Liver (tissue), 9 donors: ENCODE measurements around the gene DPP9. TPM values are rescaled to one million over a fixed set of nuclear protein-coding genes. Genes with fewer than 3 reads are reported as not detected.

ENCODE experiments used
- DNase-seq: peaks from one replicate; pipeline ENCODE4 v3.0.0-alpha.2; 2017; ENCODE audit warnings: low spot score
- H3K27ac ChIP-seq, 2 donors: one replicate each; pipeline ENCODE4 v1.7.0; 2013; ENCODE audit warnings: inconsistent platforms in 2 of 2, low read length in 2 of 2, control low read depth in 1 of 2, low read depth in 1 of 2, mild to moderate bottlenecking in 1 of 2
- H3K27me3 ChIP-seq, 4 donors: one replicate each; pipeline versions ENCODE4 v1.6.1 to v1.7.0; 2013; ENCODE audit warnings: low read length in 3 of 4, inconsistent platforms in 1 of 4, mild to moderate bottlenecking in 1 of 4, moderate library complexity in 1 of 4; ENCODE audit not compliant: control insufficient read depth in 4 of 4, insufficient read depth in 4 of 4
- H3K36me3 ChIP-seq, 4 donors: one replicate each; pipeline versions ENCODE4 v1.6.1 to v1.7.0; 2013; ENCODE audit warnings: low read length in 3 of 4, mild to moderate bottlenecking in 3 of 4, low read depth in 1 of 4, moderate library complexity in 1 of 4; ENCODE audit not compliant: control insufficient read depth in 4 of 4, insufficient read depth in 3 of 4
- H3K4me1 ChIP-seq, 4 donors: one replicate each; pipeline versions ENCODE4 v1.6.1 to v1.7.0; 2013; ENCODE audit warnings: low read length in 3 of 4, mild to moderate bottlenecking in 3 of 4, moderate library complexity in 1 of 4; ENCODE audit not compliant: control insufficient read depth in 4 of 4, insufficient read depth in 4 of 4
- H3K4me3 ChIP-seq, 3 donors: one replicate each; pipeline versions ENCODE4 v1.6.1 to v1.7.0; 2013; ENCODE audit warnings: low read length in 3 of 3, control low read depth in 1 of 3, low read depth in 1 of 3, mild to moderate bottlenecking in 1 of 3
- H3K9ac ChIP-seq, 2 donors: one replicate each; pipeline ENCODE4 v1.7.0; 2013; ENCODE audit warnings: low read length in 2 of 2, mild to moderate bottlenecking in 2 of 2, moderate library complexity in 2 of 2, control low read depth in 1 of 2, low read depth in 1 of 2
- H3K9me3 ChIP-seq, 4 donors: one replicate each; pipeline versions ENCODE4 v1.6.1 to v1.7.0; 2013; ENCODE audit warnings: low read length in 3 of 4; ENCODE audit not compliant: control insufficient read depth in 4 of 4
- ATF3 ChIP-seq: IDR thresholded peaks from 2 replicates; pipeline ENCODE4 v1.6.1; 2016; ENCODE audit warnings: antibody characterized with exemption
- EGR1 ChIP-seq, 2 donors: IDR thresholded peaks; 2 replicates each; pipeline ENCODE4 v1.6.1; 2016 to 2018; ENCODE audit warnings: antibody characterized with exemption in 2 of 2, low read depth in 2 of 2
- FOXA1 ChIP-seq: IDR thresholded peaks from 2 replicates; pipeline ENCODE4 v1.6.1; 2016; ENCODE audit warnings: antibody characterized with exemption
- FOXA2 ChIP-seq: IDR thresholded peaks from 2 replicates; pipeline ENCODE4 v1.6.1; 2016; ENCODE audit warnings: antibody characterized with exemption
- GABPA ChIP-seq, 2 donors: IDR thresholded peaks in 1 of 2; conservative IDR thresholded peaks in 1 of 2; 2 replicates each; pipeline ENCODE4 v1.6.1; 2016; ENCODE audit warnings: antibody characterized with exemption in 2 of 2, mild to moderate bottlenecking in 1 of 2, moderate library complexity in 1 of 2
- HNF4A ChIP-seq, 2 donors: conservative IDR thresholded peaks; 2 replicates each; pipeline ENCODE4 v1.6.1; 2016; ENCODE audit warnings: antibody characterized with exemption in 2 of 2, mild to moderate bottlenecking in 2 of 2
- HNF4G ChIP-seq: IDR thresholded peaks from 2 replicates; pipeline ENCODE4 v1.6.1; 2016; ENCODE audit warnings: antibody characterized with exemption
- JUND ChIP-seq, 2 donors: IDR thresholded peaks; 2 replicates each; pipeline ENCODE4 v1.6.1; 2016; ENCODE audit warnings: antibody characterized with exemption in 2 of 2
- NR2F2 ChIP-seq: IDR thresholded peaks from 2 replicates; pipeline ENCODE4 v1.6.1; 2016; ENCODE audit warnings: antibody characterized with exemption
- RAD21 ChIP-seq, 2 donors: IDR thresholded peaks; 2 replicates each; pipeline ENCODE4 v1.6.1; 2016; ENCODE audit warnings: antibody characterized with exemption in 2 of 2, mild to moderate bottlenecking in 2 of 2
- RXRA ChIP-seq, 2 donors: IDR thresholded peaks; 2 replicates each; pipeline ENCODE4 v1.6.1; 2017 to 2018; ENCODE audit warnings: antibody characterized with exemption in 2 of 2, mild to moderate bottlenecking in 1 of 2
- SP1 ChIP-seq: IDR thresholded peaks from 2 replicates; pipeline ENCODE4 v1.6.1; 2018; ENCODE audit warnings: antibody characterized with exemption, mild to moderate bottlenecking
- TAF1 ChIP-seq: conservative IDR thresholded peaks from 2 replicates; pipeline ENCODE4 v1.6.1; 2016; ENCODE audit warnings: antibody characterized with exemption, mild to moderate bottlenecking
- YY1 ChIP-seq: IDR thresholded peaks from 2 replicates; pipeline ENCODE4 v1.6.1; 2016; ENCODE audit warnings: antibody characterized with exemption, mild to moderate bottlenecking
- ZBTB33 ChIP-seq: IDR thresholded peaks from 2 replicates; pipeline ENCODE4 v1.6.1; 2016; ENCODE audit warnings: antibody characterized with exemption
- WGBS: extraction: QIAGEN DNeasy Blood & Tissue Kit; methylation state at CpG from one replicate; pipeline ENCODE4 v1.1.7; 2013; 5-methylcytosine and 5-hydroxymethylcytosine counted together
- polyA plus RNA-seq, 2 donors: library from polyadenylated mRNA; stranded (reverse) in 1 of 2; unstranded in 1 of 2; fragments of 200-250 nt in 1 of 2; fragments of >200 nt in 1 of 2; fragmentation: Nextera tagmentation in 1 of 2; extraction: Ambion mirVana in 1 of 2; gene quantifications; one replicate each; pipeline versions ENCODE4 v1.2.1 to v1.2.3, GENCODE V29; 2013 to 2015
- total RNA-seq, 2 donors: library from RNA; depleted of rRNA; stranded (reverse); fragments of >200 nt; gene quantifications; one replicate each; pipeline ENCODE4 v1.2.3, GENCODE V29; 2014
- TF ChIP-seq, protein P1 (sequence below): fragments of 150-350 bp; IDR thresholded peaks from 2 replicates; pipeline ENCODE4 v1.5.1; 2017; ENCODE audit warnings: improper control_type of control experiment, low read depth, low read length; ENCODE audit not compliant: missing input control
- TF ChIP-seq, protein P2 (sequence below): IDR thresholded peaks from 2 replicates; pipeline ENCODE4 v1.6.1; 2016; ENCODE audit warnings: antibody characterized with exemption
- TF ChIP-seq, protein P3 (sequence below): IDR thresholded peaks from 2 replicates; pipeline ENCODE4 v1.6.1; 2016; ENCODE audit warnings: antibody characterized with exemption, mild to moderate bottlenecking
- donor health status: healthy.
- donor health status: healthy.
- donor health status: healthy.
- donor health status: healthy.
- donor health status: healthy.

The DPP9 gene
- total and polyA plus RNA-seq, 4 donors, result 20.5 to 74.5 (median 40.3) TPM

- Histone ChIP-seq H3K27ac (no peak overlapping the region), H3K4me3 (no peak overlapping the region), H3K4me1 (no peaks in the 10 kb centered on the region), H3K27me3 (no peaks in the 10 kb centered on the region), H3K9me3 (no peaks in the 10 kb centered on the region), H3K9ac (no peak overlapping the region), H3K36me3 (no peaks in the 10 kb centered on the region)
- no peak for DNase-seq
- 23% methylated on average over 1 of the region's 1 CpG for WGBS
- TF ChIP-seq FOXA1 (no peak), HNF4A (conservative IDR thresholded peaks at IDR 0.05) (peak; percentile 9 to 15)
These were observed 10.2 kb upstream of the DPP9 start for GRCh38 chr19:4733755-4734345.

DNA sequence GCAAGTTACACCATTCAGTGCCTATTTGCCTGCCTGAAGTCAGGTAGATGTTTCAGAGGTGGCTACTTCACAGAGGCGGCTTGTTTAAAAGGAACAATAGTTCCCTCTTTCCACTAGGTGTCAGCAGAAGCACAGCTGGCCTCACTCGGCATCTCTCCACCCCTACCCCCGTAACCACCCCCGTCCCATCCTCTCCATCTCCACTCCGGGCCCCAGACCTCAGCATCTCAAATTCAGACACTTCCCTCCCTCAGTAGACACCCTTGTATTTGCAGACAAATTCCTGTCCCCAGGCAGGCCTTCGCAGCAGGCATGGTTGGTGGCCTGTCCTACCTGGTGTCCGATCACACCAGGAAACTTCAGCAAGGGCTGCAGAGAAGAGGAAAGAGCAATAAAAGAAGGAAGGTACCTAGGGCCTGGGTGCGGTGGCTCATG, 9.1 kb upstream of the DPP9 start:
- TF ChIP-seq HNF4A (conservative IDR thresholded peaks at IDR 0.05) (no peak), TAF1 (no peak), ATF3 (no peak), RXRA (IDR thresholded peaks at IDR 0.05) (no peak), ZBTB33 (no peak), HNF4G (no peak), GABPA (IDR thresholded peaks at IDR 0.05 in 1 of 2, conservative IDR thresholded peaks at IDR 0.05 in 1 of 2) (no peak), RAD21 (IDR thresholded peaks at IDR 0.05) (peak; percentile 83 to 87), EGR1 (IDR thresholded peaks at IDR 0.05; ENCODE audit: low read depth in 2 of 2) (no peak), FOXA2 (no peak), SP1 (no peak), NR2F2 (no peak), JUND (IDR thresholded peaks at IDR 0.05) (no peak), YY1 (no peak), FOXA1 (no peak)
- TF ChIP-seq, protein P1, sequence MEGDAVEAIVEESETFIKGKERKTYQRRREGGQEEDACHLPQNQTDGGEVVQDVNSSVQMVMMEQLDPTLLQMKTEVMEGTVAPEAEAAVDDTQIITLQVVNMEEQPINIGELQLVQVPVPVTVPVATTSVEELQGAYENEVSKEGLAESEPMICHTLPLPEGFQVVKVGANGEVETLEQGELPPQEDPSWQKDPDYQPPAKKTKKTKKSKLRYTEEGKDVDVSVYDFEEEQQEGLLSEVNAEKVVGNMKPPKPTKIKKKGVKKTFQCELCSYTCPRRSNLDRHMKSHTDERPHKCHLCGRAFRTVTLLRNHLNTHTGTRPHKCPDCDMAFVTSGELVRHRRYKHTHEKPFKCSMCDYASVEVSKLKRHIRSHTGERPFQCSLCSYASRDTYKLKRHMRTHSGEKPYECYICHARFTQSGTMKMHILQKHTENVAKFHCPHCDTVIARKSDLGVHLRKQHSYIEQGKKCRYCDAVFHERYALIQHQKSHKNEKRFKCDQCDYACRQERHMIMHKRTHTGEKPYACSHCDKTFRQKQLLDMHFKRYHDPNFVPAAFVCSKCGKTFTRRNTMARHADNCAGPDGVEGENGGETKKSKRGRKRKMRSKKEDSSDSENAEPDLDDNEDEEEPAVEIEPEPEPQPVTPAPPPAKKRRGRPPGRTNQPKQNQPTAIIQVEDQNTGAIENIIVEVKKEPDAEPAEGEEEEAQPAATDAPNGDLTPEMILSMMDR, result peak; percentile 61
- TF ChIP-seq, protein P2, sequence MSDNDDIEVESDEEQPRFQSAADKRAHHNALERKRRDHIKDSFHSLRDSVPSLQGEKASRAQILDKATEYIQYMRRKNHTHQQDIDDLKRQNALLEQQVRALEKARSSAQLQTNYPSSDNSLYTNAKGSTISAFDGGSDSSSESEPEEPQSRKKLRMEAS, result no peak
- TF ChIP-seq, protein P3, sequence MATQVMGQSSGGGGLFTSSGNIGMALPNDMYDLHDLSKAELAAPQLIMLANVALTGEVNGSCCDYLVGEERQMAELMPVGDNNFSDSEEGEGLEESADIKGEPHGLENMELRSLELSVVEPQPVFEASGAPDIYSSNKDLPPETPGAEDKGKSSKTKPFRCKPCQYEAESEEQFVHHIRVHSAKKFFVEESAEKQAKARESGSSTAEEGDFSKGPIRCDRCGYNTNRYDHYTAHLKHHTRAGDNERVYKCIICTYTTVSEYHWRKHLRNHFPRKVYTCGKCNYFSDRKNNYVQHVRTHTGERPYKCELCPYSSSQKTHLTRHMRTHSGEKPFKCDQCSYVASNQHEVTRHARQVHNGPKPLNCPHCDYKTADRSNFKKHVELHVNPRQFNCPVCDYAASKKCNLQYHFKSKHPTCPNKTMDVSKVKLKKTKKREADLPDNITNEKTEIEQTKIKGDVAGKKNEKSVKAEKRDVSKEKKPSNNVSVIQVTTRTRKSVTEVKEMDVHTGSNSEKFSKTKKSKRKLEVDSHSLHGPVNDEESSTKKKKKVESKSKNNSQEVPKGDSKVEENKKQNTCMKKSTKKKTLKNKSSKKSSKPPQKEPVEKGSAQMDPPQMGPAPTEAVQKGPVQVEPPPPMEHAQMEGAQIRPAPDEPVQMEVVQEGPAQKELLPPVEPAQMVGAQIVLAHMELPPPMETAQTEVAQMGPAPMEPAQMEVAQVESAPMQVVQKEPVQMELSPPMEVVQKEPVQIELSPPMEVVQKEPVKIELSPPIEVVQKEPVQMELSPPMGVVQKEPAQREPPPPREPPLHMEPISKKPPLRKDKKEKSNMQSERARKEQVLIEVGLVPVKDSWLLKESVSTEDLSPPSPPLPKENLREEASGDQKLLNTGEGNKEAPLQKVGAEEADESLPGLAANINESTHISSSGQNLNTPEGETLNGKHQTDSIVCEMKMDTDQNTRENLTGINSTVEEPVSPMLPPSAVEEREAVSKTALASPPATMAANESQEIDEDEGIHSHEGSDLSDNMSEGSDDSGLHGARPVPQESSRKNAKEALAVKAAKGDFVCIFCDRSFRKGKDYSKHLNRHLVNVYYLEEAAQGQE, result peak; percentile 29
- no peaks in the 10 kb centered on the region for H3K36me3 ChIP-seq
- DNase-seq, result no peak
- no peaks in the 10 kb centered on the region for H3K4me1 ChIP-seq
- WGBS, result 25% methylated on average over 8 of the region's 8 CpGs
- no peak overlapping the region for H3K27ac ChIP-seq
- no peak overlapping the region for H3K9ac ChIP-seq
- H3K4me3 ChIP-seq, result no peak overlapping the region
- H3K9me3 ChIP-seq, result no peaks in the 10 kb centered on the region
- no peaks in the 10 kb centered on the region for H3K27me3 ChIP-seq
